Left kidney (tissue), 2 donors: ENCODE results near the gene TOMT. TPM values are rescaled to one million over a fixed set of nuclear protein-coding genes. Genes with fewer than 3 reads are reported as not detected.
"Not testable (repeated sequence)": the region's sequence is repeated elsewhere in the genome, so short reads cannot be mapped to it uniquely, and the experiment has no call there.

ENCODE experiments used
- DNase-seq: peaks from one replicate; pipeline ENCODE4 v3.0.0-alpha.2; 2013
- polyA plus RNA-seq: library from polyadenylated mRNA; unstranded; fragments of 120-200 nt; gene quantifications from one replicate; pipeline ENCODE4 v1.2.1, GENCODE V29; 2013; ENCODE audit not compliant: insufficient read length

The TOMT gene
- polyA plus RNA-seq, 1 donor: not detected

DNA sequence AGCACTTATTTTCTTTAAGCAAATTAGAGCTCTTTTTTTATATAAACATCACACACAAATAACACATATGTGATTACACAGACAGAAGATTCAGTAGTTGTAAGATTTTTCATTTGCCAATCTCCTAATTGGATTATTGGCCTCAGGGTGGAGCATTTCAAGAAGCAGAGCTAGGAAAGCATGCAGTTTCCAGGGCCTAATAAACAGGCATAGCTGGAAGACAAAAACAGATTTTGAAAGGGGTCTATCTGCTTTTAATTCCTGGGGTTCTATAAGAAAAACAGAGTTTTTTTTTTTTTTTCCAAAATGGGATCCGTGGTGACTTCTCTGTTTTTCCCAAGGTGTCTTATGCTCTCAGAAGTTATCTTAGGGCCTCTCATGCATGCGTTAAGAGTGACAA, 22.2 kb downstream of the TOMT start:
- DNase-seq: no peak

GRCh38 chr11:72129381-72129780, 23.7 kb downstream of the TOMT start:
- no peak for DNase-seq

DNA sequence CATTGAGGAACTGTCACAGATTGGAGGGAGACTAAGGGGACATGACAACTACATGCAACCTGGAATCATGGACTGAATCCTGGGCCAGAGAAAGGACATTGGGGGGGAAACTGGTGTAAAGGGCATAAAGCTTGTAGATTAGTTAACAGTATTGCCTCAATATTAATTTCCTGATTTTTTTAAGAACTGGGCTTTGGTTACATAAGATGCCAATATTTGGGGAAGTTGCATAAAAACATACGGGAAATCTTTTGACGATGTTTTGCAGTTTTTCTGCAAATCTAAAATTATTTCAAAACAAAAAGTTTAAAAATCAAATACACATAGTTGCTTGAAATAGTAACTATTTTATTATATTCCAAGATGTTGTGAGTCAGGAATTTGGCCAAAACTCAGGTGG, 26.9 kb downstream of the TOMT start:
- no peak for DNase-seq

GRCh38 chr11:72135473-72135872, 29.7 kb downstream of the TOMT start, which contains the start of gene FOLR3:
FOLR3 (plus strand) TSS chr11:72135725; CDS start chr11:72135953, 228 bp downstream.
- DNase-seq: not testable (repeated sequence)

- no peak for DNase-seq
Observed at GRCh38 chr11:72135891-72136683, 30.4 kb downstream of the TOMT start.

- no peak for DNase-seq
Observed at GRCh38 chr11:72136684-72137262, 31.0 kb downstream of the TOMT start.

DNA sequence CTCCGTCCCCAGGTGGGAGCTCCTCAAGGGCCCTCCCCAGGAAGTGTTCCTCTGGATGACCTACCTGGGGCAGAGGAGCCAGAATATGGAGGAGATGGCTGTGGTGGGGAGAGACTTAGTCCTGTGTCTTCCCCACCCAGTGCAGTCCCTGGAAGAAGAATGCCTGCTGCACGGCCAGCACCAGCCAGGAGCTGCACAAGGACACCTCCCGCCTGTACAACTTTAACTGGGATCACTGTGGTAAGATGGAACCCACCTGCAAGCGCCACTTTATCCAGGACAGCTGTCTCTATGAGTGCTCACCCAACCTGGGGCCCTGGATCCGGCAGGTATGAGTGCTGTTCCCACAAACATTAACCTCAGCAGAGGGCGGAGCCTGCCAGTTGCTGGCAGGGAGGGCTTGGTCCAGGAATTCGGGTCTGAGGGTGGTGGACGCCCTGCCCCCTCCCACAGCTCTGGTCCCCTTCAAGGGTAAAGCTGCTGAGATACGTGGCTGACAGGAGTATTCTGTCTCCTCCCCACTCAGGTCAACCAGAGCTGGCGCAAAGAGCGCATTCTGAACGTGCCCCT, 33.2 kb downstream of the TOMT start:
- no peak for DNase-seq

- DNase-seq: no peak
Observed at GRCh38 chr11:72139500-72139899, 33.8 kb downstream of the TOMT start.

GRCh38 chr11:72140661-72141060, 34.9 kb downstream of the TOMT start:
- no peak for DNase-seq

DNA sequence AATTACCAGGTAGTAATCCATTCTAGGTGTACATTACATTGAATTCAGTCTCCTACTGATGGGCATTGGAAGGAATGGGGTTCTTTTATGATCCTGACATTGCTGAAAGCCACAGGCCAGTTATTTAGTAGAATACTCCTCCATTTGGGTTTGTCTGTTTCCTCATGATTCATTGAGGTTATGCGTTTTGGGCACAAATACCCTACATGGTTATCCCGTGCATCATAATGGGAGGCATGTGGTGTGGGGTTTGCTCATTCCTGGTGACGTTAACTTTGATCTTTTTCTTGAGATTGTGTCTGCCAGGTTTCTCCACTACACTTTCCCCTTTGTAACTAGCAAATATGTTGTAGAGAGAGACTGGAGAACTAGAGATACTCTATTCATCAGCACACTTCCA, 35.3 kb downstream of the TOMT start:
- no peak for DNase-seq

DNA sequence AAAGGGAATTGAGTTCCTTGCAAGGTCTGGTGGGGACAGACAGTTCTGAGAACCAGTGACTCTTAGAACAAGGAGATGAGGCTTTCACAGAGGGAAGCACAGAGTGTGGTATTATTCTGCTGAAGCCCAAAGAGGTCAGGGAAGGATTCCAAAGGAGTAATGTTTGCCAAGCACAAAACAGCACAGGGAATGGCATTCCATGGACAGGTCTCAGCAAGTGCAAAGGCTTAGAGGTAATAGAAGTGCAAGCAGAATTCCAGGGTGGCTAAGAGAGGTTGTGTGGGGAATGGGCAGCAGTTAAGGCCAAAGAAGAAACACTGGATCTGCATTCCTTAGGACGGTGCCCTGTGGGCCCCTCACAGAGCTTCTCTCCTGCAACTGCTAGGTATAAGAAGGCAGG, 36.4 kb downstream of the TOMT start:
- DNase-seq: not testable (repeated sequence)

GRCh38 chr11:72142543-72142942, 36.8 kb downstream of the TOMT start:
- not testable (repeated sequence) for DNase-seq

- no peak for DNase-seq
Observed at GRCh38 chr11:72144807-72145565, 39.3 kb downstream of the TOMT start.

DNA sequence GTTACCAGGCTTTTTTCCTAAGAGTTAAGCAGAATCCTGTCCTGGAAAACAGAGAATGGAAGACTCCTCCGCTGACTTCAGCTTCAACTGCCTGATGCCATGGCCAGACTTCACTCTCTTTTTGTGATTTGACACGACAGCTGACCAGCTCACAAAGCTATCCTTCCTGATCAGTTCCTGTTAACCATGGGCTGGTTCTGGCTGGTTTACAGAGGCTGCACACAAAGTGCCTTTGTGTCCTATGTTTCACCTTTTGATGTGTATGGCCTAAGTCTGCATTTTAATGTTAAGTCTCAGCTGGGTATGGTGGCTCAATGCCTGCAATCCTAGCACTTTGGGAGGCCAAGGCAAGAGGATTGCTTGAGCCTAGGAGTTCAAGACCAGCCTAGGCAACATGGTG, 40.9 kb downstream of the TOMT start:
- DNase-seq: no peak

DNA sequence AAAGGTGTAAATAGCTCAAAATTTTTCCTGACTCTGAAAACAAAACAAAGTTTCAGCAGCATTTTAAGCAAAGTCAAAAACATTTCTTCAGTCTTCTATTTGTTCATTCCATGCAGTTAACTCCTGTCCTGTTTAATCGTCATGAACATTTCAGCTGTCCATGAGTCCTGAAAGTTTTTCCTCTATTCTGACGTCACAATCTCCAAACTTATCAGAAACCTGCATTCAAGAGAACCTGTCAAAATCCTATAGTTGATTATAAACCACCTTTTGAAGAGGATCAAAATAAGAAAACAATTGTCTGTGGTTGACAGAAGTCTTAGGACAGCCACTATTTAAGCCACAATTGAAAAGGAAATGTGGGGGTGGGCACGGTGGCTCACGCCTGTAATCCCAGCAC, 45.2 kb downstream of the TOMT start:
- no peak for DNase-seq

GRCh38 chr11:72153874-72154273, 48.1 kb downstream of the TOMT start:
- not testable (repeated sequence) for DNase-seq

DNA sequence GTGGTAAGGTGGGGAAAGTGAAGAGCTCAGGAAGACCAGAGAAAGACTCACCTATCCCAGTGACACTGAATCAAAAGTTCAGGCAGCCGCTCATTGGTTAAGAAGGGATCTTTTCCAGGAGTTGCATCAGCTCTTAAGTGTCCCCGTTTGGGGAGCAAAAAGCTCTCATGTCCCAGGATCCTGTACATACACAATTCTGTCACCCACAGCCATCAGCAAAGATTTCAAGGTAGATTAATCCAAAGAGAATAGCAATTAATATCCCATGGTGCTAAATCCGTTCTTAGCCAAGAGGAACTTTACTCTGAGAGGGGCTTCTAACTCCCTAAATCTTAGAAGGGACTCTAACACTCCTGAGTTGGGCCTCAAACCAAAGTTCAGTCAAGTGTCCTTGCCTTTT, 49.1 kb downstream of the TOMT start:
- no peak for DNase-seq

DNA sequence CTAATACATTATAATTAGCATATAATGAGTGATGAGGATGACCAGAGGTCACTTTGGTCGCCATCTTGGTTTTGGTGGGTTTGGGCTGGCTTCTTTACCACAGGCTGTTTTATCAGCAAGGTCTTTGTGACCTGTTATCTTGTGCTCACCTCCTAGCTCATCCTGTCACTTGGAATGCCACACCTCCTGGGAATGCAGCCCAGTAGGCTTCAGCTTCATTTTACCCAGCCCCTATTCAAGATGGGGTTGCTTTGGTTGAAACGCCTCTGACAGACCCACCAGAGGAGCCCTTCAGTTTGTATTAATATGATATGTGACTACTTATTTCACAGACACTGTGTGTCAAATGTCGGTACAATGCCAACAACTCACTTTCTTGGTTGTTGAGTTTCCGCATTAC, 50.0 kb downstream of the TOMT start:
- DNase-seq: no peak

DNA sequence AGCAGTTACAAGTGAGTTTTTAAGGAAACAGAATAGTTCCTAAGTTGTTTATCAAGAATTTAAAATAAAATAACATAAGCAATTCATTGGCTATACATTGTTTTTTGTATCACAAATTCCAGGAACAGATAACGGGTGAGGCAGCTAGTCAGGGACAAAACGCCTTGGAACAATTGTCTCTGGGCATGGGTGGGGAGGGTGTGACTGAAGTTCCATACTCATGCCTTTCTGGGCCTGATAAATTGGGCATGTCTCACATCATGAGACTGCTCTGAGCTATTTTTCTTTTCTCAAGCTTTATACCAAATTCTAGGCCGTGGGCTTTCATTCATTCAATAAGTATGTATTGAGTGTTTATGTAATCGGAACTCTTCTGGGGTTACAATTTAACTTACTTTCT, 51.4 kb downstream of the TOMT start:
- DNase-seq: no peak
